Suppressor macrophage (primary cell): ENCODE measurements around the gene HRH4.

Experiments
- DNase-seq, 4 experiments: peaks; one replicate each; pipeline ENCODE4 v3.0.0-alpha.2; 2020 to 2022

Gene HRH4

GRCh38 chr18:24509435-24509834 is 49.0 kb downstream of the HRH4 start:
- DNase-seq: no peak

GRCh38 chr18:24514439-24514838 is 54.0 kb downstream of the HRH4 start:
- peak; percentile 15 to 52 (median 40) for DNase-seq

GRCh38 chr18:24515721-24516120 is 55.3 kb downstream of the HRH4 start:
- no peak for DNase-seq

- peak; percentile 11 to 69 (median 55) for DNase-seq
Observed at GRCh38 chr18:24516261-24516660, 55.8 kb downstream of the HRH4 start.

GRCh38 chr18:24517554-24517953 is 57.1 kb downstream of the HRH4 start:
- no peak for DNase-seq

GRCh38 chr18:24518596-24518995 is 58.2 kb downstream of the HRH4 start:
- DNase-seq: no peak
